Prostate gland (tissue), 2 donors: ENCODE measurements around the gene AOPEP. TPM values are rescaled to one million over a fixed set of nuclear protein-coding genes. Genes with fewer than 3 reads are reported as not detected.
A peak's percentile ranks its signal among the peaks of the same experiment; 100 is the strongest.

Experiments
- DNase-seq: peaks from one replicate; pipeline ENCODE4 v3.0.0-alpha.2; 2019; ENCODE audit warnings: low spot score
- H3K27ac ChIP-seq, 2 donors: fragments of 200-600 bp; sonication (generic); 2 replicates each; pipeline ENCODE4 v1.5.1; 2017 to 2019
- H3K27me3 ChIP-seq: fragments of 200-600 bp; sonication (generic); replicated peaks from 2 replicates; pipeline ENCODE4 v1.5.1; 2019; ENCODE audit not compliant: insufficient read depth
- H3K36me3 ChIP-seq, 2 donors: fragments of 200-600 bp; sonication (generic); 1 replicate in 1 of 2; 2 replicates in 1 of 2; pipeline versions ENCODE4 v1.5.1 to v1.8.1; 2017 to 2019
- H3K4me1 ChIP-seq: fragments of 200-600 bp; sonication (generic); replicated peaks from 2 replicates; pipeline ENCODE4 v1.5.1; 2019
- H3K4me3 ChIP-seq, 2 donors: fragments of 200-600 bp; sonication (generic); 2 replicates each; pipeline ENCODE4 v1.5.1; 2017 to 2019
- H3K9me3 ChIP-seq: fragments of 200-600 bp; sonication (generic); 2 replicates; pipeline ENCODE4 v1.5.1; 2017
- POLR2A ChIP-seq: fragments of 450-650 bp; IDR thresholded peaks from one replicate; pipeline ENCODE4 v1.6.1; 2016; ENCODE audit warnings: antibody characterized with exemption, mild to moderate bottlenecking
- POLR2AphosphoS5 ChIP-seq: sonication (generic); formaldehyde crosslinking; IDR thresholded peaks from one replicate; pipeline ENCODE4 v1.6.1; 2017; ENCODE audit warnings: antibody characterized with exemption
- WGBS: methylation state at CpG from one replicate; pipeline ENCODE4 v1.1.5; 2018; 5-methylcytosine and 5-hydroxymethylcytosine counted together
- intact Hi-C: fragments of 100-400 bp; cut with DNase I; formaldehyde crosslinking; loops from one replicate; pipeline ENCODE4 v1.14.2; 2022
- total RNA-seq, 2 donors: library from RNA; depleted of rRNA; stranded (reverse); fragments of >200 nt; gene quantifications; one replicate each; pipeline ENCODE4 v1.1.0, GENCODE V29; 2016
- TF ChIP-seq, protein P1 (sequence below), 4 experiments: fragments of 200-600 bp in 2 of 4; fragments of 450-650 bp in 2 of 4; sonication (generic) in 2 of 4; IDR thresholded peaks; 1 replicate in 3 of 4; 2 replicates in 1 of 4; pipeline ENCODE4 v1.5.1; 2016 to 2019; ENCODE audit warnings: antibody characterized with exemption in 4 of 4, mild to moderate bottlenecking in 2 of 4, moderate library complexity in 2 of 4

The AOPEP gene
- total RNA-seq, 2 donors from 2014 or later = 107 to 188 TPM

DNA sequence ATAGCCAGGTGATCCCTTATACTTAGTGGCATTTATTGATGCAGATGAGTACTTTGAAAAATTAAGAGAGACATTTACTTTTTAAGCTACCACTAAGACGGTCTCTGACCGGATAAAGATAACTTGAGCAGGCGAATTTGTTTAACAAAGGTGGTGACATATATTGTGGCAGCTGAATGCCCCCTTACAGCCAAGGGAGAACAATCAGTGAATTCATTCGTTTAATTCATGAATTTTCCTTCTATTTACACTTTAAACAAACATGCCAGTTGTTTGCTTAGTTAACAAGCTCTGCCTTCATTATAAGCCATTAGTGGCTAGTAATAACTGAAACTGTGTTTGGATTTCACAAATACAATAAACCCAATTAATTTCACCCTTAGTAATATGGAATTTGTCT is 187.1 kb downstream of the AOPEP start:
- Histone ChIP-seq H3K4me3 (no peak overlapping the region), H3K27ac (peak overlapping the region; percentile 67 to 72), H3K27me3 (no peaks in the 10 kb centered on the region), H3K4me1 (peaks cover 26% of the 10 kb centered on the region), H3K9me3 (no peaks in the 10 kb centered on the region), H3K36me3 (no peaks in the 10 kb centered on the region)
- DNase-seq = no peak
- TF ChIP-seq POLR2A = no peak
- TF ChIP-seq, protein P1, sequence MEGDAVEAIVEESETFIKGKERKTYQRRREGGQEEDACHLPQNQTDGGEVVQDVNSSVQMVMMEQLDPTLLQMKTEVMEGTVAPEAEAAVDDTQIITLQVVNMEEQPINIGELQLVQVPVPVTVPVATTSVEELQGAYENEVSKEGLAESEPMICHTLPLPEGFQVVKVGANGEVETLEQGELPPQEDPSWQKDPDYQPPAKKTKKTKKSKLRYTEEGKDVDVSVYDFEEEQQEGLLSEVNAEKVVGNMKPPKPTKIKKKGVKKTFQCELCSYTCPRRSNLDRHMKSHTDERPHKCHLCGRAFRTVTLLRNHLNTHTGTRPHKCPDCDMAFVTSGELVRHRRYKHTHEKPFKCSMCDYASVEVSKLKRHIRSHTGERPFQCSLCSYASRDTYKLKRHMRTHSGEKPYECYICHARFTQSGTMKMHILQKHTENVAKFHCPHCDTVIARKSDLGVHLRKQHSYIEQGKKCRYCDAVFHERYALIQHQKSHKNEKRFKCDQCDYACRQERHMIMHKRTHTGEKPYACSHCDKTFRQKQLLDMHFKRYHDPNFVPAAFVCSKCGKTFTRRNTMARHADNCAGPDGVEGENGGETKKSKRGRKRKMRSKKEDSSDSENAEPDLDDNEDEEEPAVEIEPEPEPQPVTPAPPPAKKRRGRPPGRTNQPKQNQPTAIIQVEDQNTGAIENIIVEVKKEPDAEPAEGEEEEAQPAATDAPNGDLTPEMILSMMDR (IDR thresholded peaks at IDR 0.05) = no peak
- TF ChIP-seq POLR2AphosphoS5 = no peak
- 35% methylated on average over 4 of the region's 4 CpGs for WGBS
- intact Hi-C loops = loop anchor here (5.0 kb wide), 1 partner anchor 36 kb away; no protein-coding TSS in a partner anchor

GRCh38 chr9:94915476-94916450 is 189.3 kb downstream of the AOPEP start:
- no peak overlapping the region for H3K4me3 ChIP-seq
- H3K4me1 ChIP-seq = peaks cover 26% of the 10 kb centered on the region
- H3K27ac ChIP-seq = peak overlapping the region; percentile 58 to 72
- no peaks in the 10 kb centered on the region for H3K27me3 ChIP-seq
- no peaks in the 10 kb centered on the region for H3K36me3 ChIP-seq
- DNase-seq = no peak
- 39% methylated on average over 17 of the region's 17 CpGs for WGBS
- H3K9me3 ChIP-seq = no peaks in the 10 kb centered on the region
- TF ChIP-seq POLR2A (no peak), POLR2AphosphoS5 (peak; percentile 26)
- intact Hi-C loops = no loop called here

DNA sequence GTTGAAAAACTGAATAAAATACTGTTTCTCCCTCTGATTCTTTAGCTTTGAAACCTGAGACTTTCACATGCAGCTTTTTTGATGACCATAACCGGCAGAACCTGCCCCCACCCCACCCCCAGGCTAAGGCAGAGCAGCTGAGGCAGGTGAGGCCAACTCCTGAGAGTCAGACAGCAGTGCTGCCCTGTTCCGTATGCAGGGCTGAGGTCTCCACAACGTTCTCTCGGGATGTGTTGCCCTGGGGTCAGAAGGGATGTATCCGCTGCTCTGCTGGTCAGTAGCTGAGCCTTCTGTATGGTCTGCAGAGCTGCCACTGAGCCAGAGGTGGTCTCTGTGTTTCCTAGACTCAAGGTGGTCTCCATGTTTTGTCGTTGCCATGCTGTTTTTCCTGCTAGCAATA is 190.5 kb downstream of the AOPEP start:
- H3K4me1 ChIP-seq = peaks cover 26% of the 10 kb centered on the region

GRCh38 chr9:94918038-94918753 is 191.7 kb downstream of the AOPEP start:
- H3K9me3 ChIP-seq = no peaks in the 10 kb centered on the region
- H3K27ac ChIP-seq = no peak overlapping the region
- H3K4me1 ChIP-seq = peaks cover 28% of the 10 kb centered on the region
- no peak for TF ChIP-seq POLR2AphosphoS5
- TF ChIP-seq POLR2A = no peak
- TF ChIP-seq, protein P1 (IDR thresholded peaks at IDR 0.05) = no peak
- DNase-seq = no peak
- no peaks in the 10 kb centered on the region for H3K27me3 ChIP-seq
- H3K4me3 ChIP-seq = no peak overlapping the region
- H3K36me3 ChIP-seq = no peaks in the 10 kb centered on the region
- WGBS = 94% methylated on average over 5 of the region's 5 CpGs
- intact Hi-C loops = no loop called here

More for the DNA sequence above, 190.5 kb downstream of the AOPEP start:
- WGBS = 51% methylated on average over 6 of the region's 6 CpGs
- peak; percentile 52 for DNase-seq
- peak; percentile 28 for TF ChIP-seq POLR2AphosphoS5
- TF ChIP-seq, protein P1 (IDR thresholded peaks at IDR 0.05) = no peak
- peak; percentile 33 for TF ChIP-seq POLR2A
- intact Hi-C loops = no loop called here
- no peaks in the 10 kb centered on the region for H3K9me3 ChIP-seq
- H3K36me3 ChIP-seq = no peaks in the 10 kb centered on the region
- no peaks in the 10 kb centered on the region for H3K27me3 ChIP-seq
- H3K4me3 ChIP-seq = no peak overlapping the region
- peak overlapping the region; percentile 58 to 63 for H3K27ac ChIP-seq

GRCh38 chr9:94919376-94920098 is 193.0 kb downstream of the AOPEP start:
- DNase-seq = no peak
- H3K4me1 ChIP-seq = peaks cover 20% of the 10 kb centered on the region
- intact Hi-C loops = loop anchor here (2.0 to 5.0 kb wide), 3 partner anchors 83 to 117 kb away; no protein-coding TSS in a partner anchor

More at GRCh38 chr9:94919376-94920098, 193.0 kb downstream of the AOPEP start:
- Histone ChIP-seq H3K27me3 (no peaks in the 10 kb centered on the region), H3K36me3 (no peaks in the 10 kb centered on the region), H3K27ac (peak overlapping the region; percentile 69 to 75), H3K9me3 (no peaks in the 10 kb centered on the region), H3K4me3 (no peak overlapping the region)
- TF ChIP-seq, protein P1 (IDR thresholded peaks at IDR 0.05) = no peak
- TF ChIP-seq POLR2AphosphoS5 (no peak), POLR2A (no peak)
- WGBS = 79% methylated on average over 17 of the region's 17 CpGs
